GM13977 (cell line): Measurements from ENCODE around the gene PROB1.

Experiments used
- DNase-seq: peaks from one replicate; pipeline ENCODE4 v3.0.0; 2012; ENCODE audit warnings: low spot score
- CTCF ChIP-seq: IDR thresholded peaks from 2 replicates; pipeline ENCODE4 v1.5.1; 2012; ENCODE audit warnings: mild to moderate bottlenecking, control low read depth; ENCODE audit not compliant: insufficient read depth; ENCODE audit errors: extremely low read depth, missing control alignments
- in situ Hi-C: fragments of 300-500 bp; cut with MboI; formaldehyde crosslinking; loops from one replicate; pipeline ENCODE4 v1.12.0; 2022; ENCODE audit warnings: low sequenced_read_pairs, low pct_unique_long_range_greater_than_20kb, mixed read lengths, inconsistent platforms; ENCODE audit not compliant: unreplicated experiment

The PROB1 gene

GRCh38 chr5:139343476-139343875 is 51.4 kb downstream of the PROB1 start:
- TF ChIP-seq CTCF = no peak
- in situ Hi-C loops = no loop called here
- no peak for DNase-seq

- peak; percentile 85 for DNase-seq
- in situ Hi-C loops = no loop called here
- no peak for TF ChIP-seq CTCF
Observed at GRCh38 chr5:139342423-139342723, 52.5 kb downstream of the PROB1 start.

GRCh38 chr5:139341689-139342422 is 53.0 kb downstream of the PROB1 start, which contains the start of gene PAIP2:
Gene PAIP2, plus strand, starts transcription at chr5:139341854. Its CDS starts 21,931 bp downstream, at chr5:139363785.
- in situ Hi-C loops = no loop called here
- DNase-seq = peak; percentile 93
- TF ChIP-seq CTCF = peak; percentile 86

- TF ChIP-seq CTCF = no peak
- in situ Hi-C loops = no loop called here
Observed at GRCh38 chr5:139341187-139341688, 53.7 kb downstream of the PROB1 start.

More at GRCh38 chr5:139341187-139341688, 53.7 kb downstream of the PROB1 start:
- no peak for DNase-seq
